Uterus (tissue), 2 donors: ENCODE measurements around the gene ADGRL2.

ENCODE experiments used
- POLR2A ChIP-seq, 2 donors: fragments of 450-650 bp; IDR thresholded peaks; one replicate each; pipeline ENCODE4 v1.6.1; 2016; ENCODE audit warnings: antibody characterized with exemption in 2 of 2, mild to moderate bottlenecking in 1 of 2, moderate library complexity in 1 of 2
- TF ChIP-seq, protein P1 (sequence below), 4 experiments: fragments of 200-600 bp in 2 of 4; fragments of 450-650 bp in 2 of 4; sonication (generic) in 2 of 4; IDR thresholded peaks; one replicate each; pipeline ENCODE4 v1.5.1; 2016 to 2019; ENCODE audit warnings: antibody characterized with exemption in 4 of 4, mild to moderate bottlenecking in 2 of 4, moderate library complexity in 1 of 4

DNA sequence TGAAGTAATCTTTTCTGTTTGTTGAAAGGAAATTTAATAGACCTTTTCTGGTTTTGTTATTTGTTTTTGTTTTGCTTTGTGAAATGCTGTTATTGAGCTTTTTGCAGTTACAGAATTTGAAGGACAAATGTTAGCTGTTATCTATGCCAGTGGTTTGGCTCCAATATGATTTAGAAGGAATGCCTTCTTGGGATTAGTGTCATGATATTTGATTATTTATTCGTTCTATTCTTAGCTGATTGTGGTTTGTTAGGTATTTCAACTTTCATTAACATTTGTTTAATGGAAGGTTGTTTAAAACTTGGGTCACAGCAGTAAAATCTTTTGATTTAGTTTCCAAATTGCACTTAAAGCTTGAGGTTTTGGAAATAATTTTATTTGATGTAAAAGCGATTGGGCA lies 33.5 kb downstream of the ADGRL2 start:
- TF ChIP-seq POLR2A (IDR thresholded peaks at IDR 0.05), result no peak
- TF ChIP-seq, protein P1, sequence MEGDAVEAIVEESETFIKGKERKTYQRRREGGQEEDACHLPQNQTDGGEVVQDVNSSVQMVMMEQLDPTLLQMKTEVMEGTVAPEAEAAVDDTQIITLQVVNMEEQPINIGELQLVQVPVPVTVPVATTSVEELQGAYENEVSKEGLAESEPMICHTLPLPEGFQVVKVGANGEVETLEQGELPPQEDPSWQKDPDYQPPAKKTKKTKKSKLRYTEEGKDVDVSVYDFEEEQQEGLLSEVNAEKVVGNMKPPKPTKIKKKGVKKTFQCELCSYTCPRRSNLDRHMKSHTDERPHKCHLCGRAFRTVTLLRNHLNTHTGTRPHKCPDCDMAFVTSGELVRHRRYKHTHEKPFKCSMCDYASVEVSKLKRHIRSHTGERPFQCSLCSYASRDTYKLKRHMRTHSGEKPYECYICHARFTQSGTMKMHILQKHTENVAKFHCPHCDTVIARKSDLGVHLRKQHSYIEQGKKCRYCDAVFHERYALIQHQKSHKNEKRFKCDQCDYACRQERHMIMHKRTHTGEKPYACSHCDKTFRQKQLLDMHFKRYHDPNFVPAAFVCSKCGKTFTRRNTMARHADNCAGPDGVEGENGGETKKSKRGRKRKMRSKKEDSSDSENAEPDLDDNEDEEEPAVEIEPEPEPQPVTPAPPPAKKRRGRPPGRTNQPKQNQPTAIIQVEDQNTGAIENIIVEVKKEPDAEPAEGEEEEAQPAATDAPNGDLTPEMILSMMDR (IDR thresholded peaks at IDR 0.05), result no peak
